Motor neuron (in vitro differentiated cells): ENCODE measurements around the gene FRMD4A. TPM values are rescaled to one million over a fixed set of nuclear protein-coding genes. Genes with fewer than 3 reads are reported as not detected.

Source experiments
- ATAC-seq, 8 experiments: fragments of 200-7000 bp; cut with Tn5 transposase; replicated peaks in 6 of 8; 2 replicates each; pipeline ENCODE4 v1.8.0; 2021; ENCODE audit warnings: mild to moderate bottlenecking in 8 of 8, moderate library complexity in 8 of 8
- H3K27ac ChIP-seq, 2 donors: fragments of 250-450 bp; sonication (Bioruptor Pico); 2 replicates each; pipeline ENCODE4 v1.9.0; 2021; ENCODE audit warnings: antibody characterized with exemption in 2 of 2, mild to moderate bottlenecking in 2 of 2, moderate library complexity in 1 of 2
- H3K4me1 ChIP-seq, 2 donors: fragments of 250-450 bp; sonication (Bioruptor Pico); replicated peaks in 1 of 2; 2 replicates each; pipeline ENCODE4 v1.6.1; 2021; ENCODE audit warnings: antibody characterized with exemption in 2 of 2, mild to moderate bottlenecking in 2 of 2, moderate library complexity in 1 of 2
- H3K4me3 ChIP-seq, 5 donors: fragments of 250-450 bp; sonication (Bioruptor Pico); 2 replicates each; pipeline ENCODE4 v1.9.0; 2021; ENCODE audit warnings: antibody characterized with exemption in 5 of 5, mild to moderate bottlenecking in 5 of 5, moderate library complexity in 4 of 5
- WGBS, 10 experiments: fragments of 450-650 bp; shearing (Covaris generic); methylation state at CpG; one replicate each; pipeline ENCODE4 v1.0.0; 2022; 5-methylcytosine and 5-hydroxymethylcytosine counted together
- in situ Hi-C, 9 experiments: fragments of 400-800 bp; cut with MboI; loops; one replicate each; pipeline ENCODE4 v1.15.0; 2021; ENCODE audit warnings: low sequenced_read_pairs in 9 of 9, low pct_unique_long_range_greater_than_20kb in 2 of 9; ENCODE audit not compliant: unreplicated experiment in 9 of 9
- total RNA-seq, 8 experiments: library from RNA; unstranded; fragments of 300-600 nt; gene quantifications; 2 replicates each; pipeline versions ENCODE4 v1.2.3 to v1.2.4, GENCODE V29; 2022

The FRMD4A gene
- total RNA-seq, 8 experiments from 2014 or later, result 18.6 to 87.3 (median 44.5) TPM

GRCh38 chr10:14116021-14116420 is 214.7 kb downstream of the FRMD4A start:
- H3K4me1 ChIP-seq, result peaks cover 15 to 16% of the 10 kb centered on the region in 2 donors
- peak in 1 of 8 experiments; percentile 37 for ATAC-seq
- 0 to 92% (median 81%) methylated on average over 1 to 8 of the region's 8 CpGs; no CpG with 5 or more reads in 2 of the 10 experiments for WGBS, 10 experiments
- H3K4me3 ChIP-seq, result no peak overlapping the region
- in situ Hi-C loops, result no loop called here
- no peak overlapping the region for H3K27ac ChIP-seq

- ATAC-seq, result no peak
- peaks cover 19 to 22% of the 10 kb centered on the region in 2 donors for H3K4me1 ChIP-seq
- WGBS, 10 experiments, result 30 to 100% (median 67%) methylated on average over 1 to 2 of the region's 2 CpGs; no CpG with 5 or more reads in 5 of the 10 experiments
- in situ Hi-C loops, result no loop called here
- H3K4me3 ChIP-seq, result no peak overlapping the region
- no peak overlapping the region for H3K27ac ChIP-seq
Observed at GRCh38 chr10:14114791-14115190, 215.9 kb downstream of the FRMD4A start.

GRCh38 chr10:14112056-14112455 is 218.7 kb downstream of the FRMD4A start:
- peak in 5 of 8 experiments; percentile 72 to 91 (median 78) for ATAC-seq
- in situ Hi-C loops, result no loop called here
- H3K27ac ChIP-seq, result peak overlapping the region in 1 of 2 donors; percentile 57
- peaks cover 19 to 22% of the 10 kb centered on the region in 2 donors for H3K4me1 ChIP-seq
- WGBS, 10 experiments, result 40 to 100% (median 62%) methylated on average over 1 to 5 of the region's 5 CpGs; no CpG with 5 or more reads in 4 of the 10 experiments
- H3K4me3 ChIP-seq, result no peak overlapping the region

GRCh38 chr10:14111208-14111607 is 219.5 kb downstream of the FRMD4A start:
- Histone ChIP-seq H3K27ac (peak overlapping the region in 1 of 2 donors; percentile 27), H3K4me1 (peaks cover 19 to 22% of the 10 kb centered on the region in 2 donors), H3K4me3 (no peak overlapping the region)
- in situ Hi-C loops, result no loop called here
- ATAC-seq, result peak in 6 of 8 experiments; percentile 31 to 87 (median 64)
- 0 to 100% (median 35%) methylated on average over 1 of the region's 1 CpG; no CpG with 5 or more reads in 2 of the 10 experiments for WGBS, 10 experiments

- WGBS, 10 experiments, result 42 to 100% (median 71%) methylated on average over 1 to 3 of the region's 3 CpGs; no CpG with 5 or more reads in 2 of the 10 experiments
- H3K4me3 ChIP-seq, result no peak overlapping the region
- no peak for ATAC-seq
- H3K4me1 ChIP-seq, result peaks cover 6 to 13% of the 10 kb centered on the region in 2 donors
- in situ Hi-C loops, result no loop called here
- no peak overlapping the region for H3K27ac ChIP-seq
Observed at GRCh38 chr10:14106828-14107227, 223.9 kb downstream of the FRMD4A start.

GRCh38 chr10:14102056-14102455 is 228.7 kb downstream of the FRMD4A start:
- no peak overlapping the region for H3K4me3 ChIP-seq
- in situ Hi-C loops, result no loop called here
- H3K27ac ChIP-seq, result no peak overlapping the region
- no peaks in the 10 kb centered on the region for H3K4me1 ChIP-seq
- 44 to 100% (median 89%) methylated on average over 1 to 5 of the region's 8 CpGs; no CpG with 5 or more reads in 3 of the 10 experiments for WGBS, 10 experiments
- ATAC-seq, result no peak

- no peak overlapping the region for H3K27ac ChIP-seq
- 51 to 100% (median 79%) methylated on average over 1 to 8 of the region's 8 CpGs; no CpG with 5 or more reads in 2 of the 10 experiments for WGBS, 10 experiments
- H3K4me3 ChIP-seq, result no peak overlapping the region
- no peak for ATAC-seq
- in situ Hi-C loops, result loop anchor here in 3 of 9 experiments (10.0 to 25.0 kb wide), 2 partner anchors 305 to 313 kb away; no protein-coding TSS in a partner anchor
- no peaks in the 10 kb centered on the region for H3K4me1 ChIP-seq
Observed at GRCh38 chr10:14099885-14100284, 230.8 kb downstream of the FRMD4A start.

- Histone ChIP-seq H3K4me3 (no peak overlapping the region), H3K4me1 (peaks cover 29 to 30% of the 10 kb centered on the region in 2 donors), H3K27ac (peak overlapping the region in 1 of 2 donors; percentile 45)
- in situ Hi-C loops, result loop anchor here in 3 of 9 experiments (10.0 to 25.0 kb wide), 2 partner anchors 299 to 307 kb away; no protein-coding TSS in a partner anchor
- whole genome bisulfite sequencing, 10 experiments, result 0 to 43% (median 27%) methylated on average over 1 to 14 of the region's 14 CpGs
- peak; percentile 38 to 74 (median 54) for ATAC-seq
Observed at GRCh38 chr10:14093730-14094484, 236.8 kb downstream of the FRMD4A start.

- H3K27ac ChIP-seq, result no peak overlapping the region
- 0 to 100% (median 70%) methylated on average over 1 to 5 of the region's 5 CpGs; no CpG with 5 or more reads in 3 of the 10 experiments for WGBS, 10 experiments
- no peak overlapping the region for H3K4me3 ChIP-seq
- ATAC-seq, result peak in 2 of 8 experiments; percentile 11
- H3K4me1 ChIP-seq, result peaks cover 34 to 39% of the 10 kb centered on the region in 2 donors
- in situ Hi-C loops, result loop anchor here in 3 of 9 experiments (10.0 to 25.0 kb wide), 2 partner anchors 298 to 305 kb away; no protein-coding TSS in a partner anchor
Observed at GRCh38 chr10:14092799-14093198, 237.9 kb downstream of the FRMD4A start.

- in situ Hi-C loops, result loop anchor here in 3 of 9 experiments (10.0 to 25.0 kb wide), 2 partner anchors 295 to 302 kb away; no protein-coding TSS in a partner anchor
- H3K4me1 ChIP-seq, result peaks cover 41 to 44% of the 10 kb centered on the region in 2 donors
- H3K4me3 ChIP-seq, result no peak overlapping the region
- 48 to 92% (median 85%) methylated on average over 4 to 17 of the region's 17 CpGs for WGBS, 10 experiments
- no peak overlapping the region for H3K27ac ChIP-seq
- peak in 2 of 8 experiments; percentile 18 for ATAC-seq
Observed at GRCh38 chr10:14089556-14090292, 241.0 kb downstream of the FRMD4A start.

- Histone ChIP-seq H3K4me1 (peaks cover 21 to 27% of the 10 kb centered on the region in 2 donors), H3K4me3 (no peak overlapping the region), H3K27ac (no peak overlapping the region)
- 36 to 94% (median 64%) methylated on average over 2 to 7 of the region's 7 CpGs for WGBS, 10 experiments
- peak in 3 of 8 experiments; percentile 36 to 56 (median 39) for ATAC-seq
- in situ Hi-C loops, result loop anchor here in 2 of 9 experiments (25.0 kb wide), 1 partner anchor 300 kb away; no protein-coding TSS in a partner anchor
Observed at GRCh38 chr10:14087566-14087965, 243.2 kb downstream of the FRMD4A start.

GRCh38 chr10:14086596-14086995 is 244.1 kb downstream of the FRMD4A start:
- Histone ChIP-seq H3K4me3 (no peak overlapping the region), H3K4me1 (peaks cover 19 to 25% of the 10 kb centered on the region in 2 donors), H3K27ac (no peak overlapping the region)
- ATAC-seq, result no peak
- in situ Hi-C loops, result loop anchor here in 2 of 9 experiments (25.0 kb wide), 1 partner anchor 299 kb away; no protein-coding TSS in a partner anchor
- WGBS, 10 experiments, result 40 to 100% (median 81%) methylated on average over 1 to 3 of the region's 3 CpGs; no CpG with 5 or more reads in 2 of the 10 experiments
